GM21786 (cell line): ENCODE measurements around the gene GPX3.

Experiments
- ATAC-seq: cut with Tn5 transposase; IDR thresholded peaks from one replicate; pipeline ENCODE4 v1.9.1; 2021; ENCODE audit not compliant: unreplicated experiment

Gene GPX3

DNA sequence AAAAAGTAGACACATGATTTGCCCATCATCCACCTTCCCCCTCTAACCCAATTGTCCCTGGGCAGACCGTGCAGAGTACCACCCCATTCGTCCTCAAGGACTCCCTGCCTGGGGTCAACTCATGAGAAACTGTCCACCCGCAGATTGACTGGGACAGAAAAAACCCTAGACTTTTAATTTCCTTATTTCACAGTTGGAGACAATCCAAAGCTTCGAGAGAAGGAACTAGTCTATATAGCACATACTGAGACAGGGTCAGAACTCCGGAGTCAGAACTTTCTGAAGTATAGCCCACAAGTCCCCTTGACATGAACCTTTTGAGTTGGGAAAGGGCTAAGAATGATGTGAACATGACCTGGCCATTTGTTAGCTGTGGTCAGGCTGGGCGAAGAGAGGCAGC is 7.5 kb upstream of the GPX3 start:
- no peak for ATAC-seq

DNA sequence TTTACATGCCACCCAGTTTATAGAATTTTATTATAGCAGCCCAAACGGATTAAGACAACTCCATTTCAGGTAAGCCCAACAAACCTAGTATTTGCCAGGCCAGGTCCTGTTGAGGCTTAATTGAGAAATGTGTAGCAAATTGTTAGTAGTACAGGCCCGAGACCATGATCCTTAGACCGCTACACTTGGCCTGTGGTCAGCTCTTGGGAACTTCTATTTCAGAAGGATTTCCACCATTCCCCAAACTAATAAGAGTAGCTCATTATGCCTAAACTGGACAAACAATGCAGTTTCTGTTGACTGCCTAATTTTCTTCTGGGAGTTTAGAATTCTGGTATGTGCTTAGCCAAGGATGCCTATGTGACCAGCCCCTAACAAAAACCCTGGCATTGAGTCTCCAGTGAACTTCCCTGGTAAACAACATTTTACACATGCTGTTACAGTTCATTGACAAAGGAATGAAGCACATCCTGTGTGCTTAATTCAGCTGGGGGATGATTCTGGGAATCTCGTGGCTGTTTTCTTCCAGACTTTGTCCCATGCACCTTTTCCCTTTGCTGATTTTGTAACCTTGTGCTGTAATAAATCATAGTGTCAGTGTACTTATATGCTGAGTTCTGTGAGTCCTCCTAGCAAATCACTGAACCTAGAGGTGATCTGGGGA is 5.6 kb upstream of the GPX3 start:
- no peak for ATAC-seq

DNA sequence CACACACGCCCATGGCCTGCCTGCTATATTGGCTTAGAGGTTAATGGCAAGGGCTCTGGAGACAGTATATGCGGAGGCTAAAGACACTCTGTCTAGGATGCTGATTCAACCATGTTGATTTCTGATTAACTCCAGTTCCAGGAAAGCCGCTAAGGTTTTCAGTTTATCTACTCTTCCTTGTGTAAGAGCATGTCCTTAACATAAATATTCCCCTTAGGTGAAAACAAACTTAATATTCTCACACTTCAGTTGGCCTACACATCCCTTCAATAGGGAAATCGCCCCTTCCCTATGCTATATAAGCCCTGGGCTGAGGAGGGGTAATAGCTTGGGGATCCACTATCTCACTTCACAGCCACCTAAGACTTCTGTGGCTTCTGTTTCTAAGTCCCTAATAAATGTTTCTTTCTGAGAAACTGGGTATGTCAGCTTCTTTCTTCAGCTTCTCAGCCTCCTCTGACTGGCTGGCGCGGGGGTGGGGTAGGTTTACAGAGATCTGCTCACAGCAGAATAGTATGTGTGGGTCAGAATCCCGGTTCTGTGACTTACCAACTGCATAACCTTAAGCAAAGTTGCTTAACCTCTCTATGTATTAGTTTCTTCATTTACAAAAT is 4.3 kb upstream of the GPX3 start:
- no peak for ATAC-seq

DNA sequence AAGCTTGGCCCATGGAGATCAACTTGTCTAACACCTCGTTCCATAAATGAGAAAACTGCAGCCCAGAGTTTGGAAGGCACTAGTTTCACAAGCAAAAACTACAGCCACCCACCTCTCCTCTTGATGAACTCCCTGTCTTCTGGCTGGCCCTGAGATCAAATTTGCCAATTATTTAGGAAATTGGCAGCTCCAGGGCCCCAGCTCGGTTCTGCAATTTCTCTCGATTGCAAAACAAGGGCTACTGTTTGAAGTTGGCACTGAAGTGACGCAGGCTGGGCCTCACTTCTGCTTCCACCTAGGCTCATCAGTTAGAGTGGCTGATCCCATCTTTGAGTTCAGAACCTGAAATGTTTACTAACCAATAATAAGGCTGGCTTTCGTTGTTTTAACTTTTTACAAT is 3.7 kb upstream of the GPX3 start:
- ATAC-seq: no peak

DNA sequence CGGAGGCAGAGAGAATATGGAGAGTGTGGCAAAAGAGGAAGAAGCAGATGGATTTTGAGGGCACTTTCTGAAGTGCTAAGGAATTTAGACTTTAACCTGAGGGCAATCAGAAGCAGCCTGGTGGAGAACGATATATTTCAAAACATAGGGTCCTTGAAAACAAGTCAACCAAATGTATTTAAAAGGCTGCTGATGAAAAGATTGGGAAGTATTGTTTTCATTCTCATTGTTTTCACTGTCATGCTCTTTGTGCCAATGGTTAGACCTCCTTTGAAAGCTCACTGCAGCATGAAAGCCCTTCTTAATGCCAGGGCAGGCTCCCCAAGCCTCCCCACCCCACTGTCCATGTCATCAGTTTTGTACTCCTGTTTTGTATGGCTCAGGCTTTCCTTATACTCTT is 2.5 kb upstream of the GPX3 start:
- no peak for ATAC-seq

DNA sequence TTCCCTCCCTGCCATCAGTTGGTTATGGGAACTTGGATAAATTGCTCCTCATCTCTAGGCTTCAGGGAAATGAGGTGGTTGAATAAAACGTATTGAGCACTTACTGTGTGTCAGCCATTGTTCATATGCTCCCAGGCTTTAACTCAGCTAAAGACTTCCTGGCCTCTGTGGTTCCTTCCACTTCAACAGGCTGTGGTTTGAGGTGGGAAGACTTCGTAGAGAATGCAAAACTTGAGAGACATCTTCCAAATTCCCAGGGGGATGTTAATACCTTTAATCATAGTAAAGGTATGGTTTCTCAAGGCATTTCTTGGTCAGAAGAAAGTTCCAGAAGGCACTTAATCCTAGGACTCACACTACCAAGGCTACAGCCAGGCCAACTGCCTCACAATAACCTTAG is 1.5 kb upstream of the GPX3 start:
- ATAC-seq: no peak

DNA sequence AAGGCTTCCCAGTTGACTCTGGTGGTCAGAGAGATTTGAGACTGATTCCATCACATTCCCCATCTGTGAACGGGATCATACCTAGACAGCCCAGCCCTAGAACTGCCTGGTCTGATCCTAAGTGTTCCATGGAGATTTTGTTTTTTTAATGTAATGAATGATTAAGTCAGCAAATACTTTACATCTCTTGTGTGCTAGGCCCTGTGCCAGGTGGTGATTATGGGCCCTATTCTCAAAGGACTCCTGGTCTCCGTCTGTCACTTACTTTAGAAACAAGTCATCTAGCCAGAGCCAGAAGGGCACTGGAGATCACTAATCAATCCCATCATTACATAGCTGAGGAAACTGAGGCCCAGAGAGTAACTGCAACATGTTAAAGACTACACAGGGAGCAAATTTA is 1.1 kb upstream of the GPX3 start:
- no peak for ATAC-seq

DNA sequence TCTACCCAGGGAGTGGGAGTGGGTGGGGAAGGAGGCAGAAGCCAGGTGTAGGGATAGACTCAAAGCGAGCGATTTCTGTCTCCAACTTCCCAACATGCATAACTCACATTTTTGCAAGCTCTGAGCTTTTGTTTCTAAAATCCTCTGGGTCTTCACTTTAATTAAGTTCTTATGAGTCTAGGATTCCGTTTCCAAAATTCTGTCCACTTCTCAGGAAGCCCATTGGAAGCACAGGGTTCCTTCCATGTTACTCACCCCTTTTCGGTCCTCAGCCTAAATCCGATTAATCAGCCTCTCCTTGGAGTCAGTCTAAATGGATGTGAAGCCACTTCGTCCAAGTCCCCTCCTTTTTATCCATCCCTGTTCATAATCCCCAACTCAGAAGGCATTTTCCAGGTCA is 1.4 kb downstream of the GPX3 start:
- no peak for ATAC-seq

DNA sequence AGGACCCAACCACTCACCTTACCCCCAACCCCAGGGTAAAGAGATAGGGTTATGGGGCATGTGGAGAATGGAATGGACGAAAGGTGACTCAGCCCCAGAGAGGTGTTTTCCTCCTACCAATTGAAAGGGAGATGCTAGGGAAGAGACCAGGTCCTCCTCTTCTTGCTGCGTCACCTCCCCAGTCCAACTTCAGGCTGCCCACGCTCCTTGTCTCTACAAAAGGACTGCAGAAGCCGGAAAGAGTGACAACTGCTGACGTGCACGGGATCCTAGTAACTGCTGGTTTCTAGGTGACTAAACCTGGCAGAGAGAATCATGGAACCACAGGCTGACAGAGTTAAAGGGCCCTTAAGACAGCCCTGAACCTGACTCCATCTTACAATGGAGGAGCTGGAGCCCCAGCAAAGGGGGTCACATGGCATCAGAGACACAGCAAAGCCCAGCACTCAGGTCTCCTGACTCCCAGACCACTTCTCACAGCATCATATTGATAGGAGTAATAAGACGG is 2.2 kb downstream of the GPX3 start:
- no peak for ATAC-seq

DNA sequence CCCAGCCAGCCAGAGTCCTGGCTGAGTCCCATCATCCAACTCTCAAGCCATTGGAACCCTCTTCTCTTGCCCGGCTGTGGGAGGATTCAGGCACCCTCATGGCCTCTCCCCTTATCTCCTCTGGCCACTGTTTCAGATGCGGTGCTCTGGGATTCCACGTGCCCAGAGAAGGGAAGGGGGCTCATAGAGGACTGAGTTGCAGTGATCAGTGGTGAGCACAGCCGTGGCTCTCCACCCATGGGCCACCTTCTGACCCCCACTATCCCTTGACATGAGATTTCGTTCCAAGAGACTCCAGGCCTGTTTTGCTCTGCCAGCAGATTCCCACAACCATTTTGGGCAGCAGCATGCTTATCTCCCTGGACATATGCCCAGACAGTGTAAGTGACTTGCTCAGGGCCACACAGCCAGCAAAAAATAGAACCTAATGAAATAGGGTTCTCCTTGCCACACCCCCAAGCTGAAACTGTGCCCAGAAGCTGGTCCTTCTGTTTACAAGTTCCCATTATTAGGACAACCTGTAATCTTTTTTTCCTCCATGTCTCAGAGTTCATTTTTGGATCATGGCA is 2.7 kb downstream of the GPX3 start:
- no peak for ATAC-seq

DNA sequence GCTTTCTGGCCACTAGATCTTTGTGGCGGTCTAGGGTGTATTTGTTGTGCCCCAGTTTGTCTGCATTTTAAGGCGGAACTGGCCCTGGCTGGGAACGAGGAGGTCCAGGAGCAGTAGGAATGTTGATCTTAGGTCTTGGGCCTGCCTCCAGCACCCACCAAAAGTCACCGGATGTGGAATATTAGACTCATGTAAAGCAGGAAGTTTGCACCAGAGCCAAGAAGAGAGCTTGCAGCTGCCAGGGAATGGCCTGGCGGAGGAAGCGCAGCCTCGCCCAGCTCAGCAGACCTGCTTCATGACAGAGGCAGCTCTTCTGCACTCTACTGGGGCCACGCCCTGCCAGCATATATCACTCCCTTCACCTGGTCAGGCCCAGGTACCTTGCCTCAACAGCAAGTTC is 3.3 kb downstream of the GPX3 start:
- ATAC-seq: no peak

DNA sequence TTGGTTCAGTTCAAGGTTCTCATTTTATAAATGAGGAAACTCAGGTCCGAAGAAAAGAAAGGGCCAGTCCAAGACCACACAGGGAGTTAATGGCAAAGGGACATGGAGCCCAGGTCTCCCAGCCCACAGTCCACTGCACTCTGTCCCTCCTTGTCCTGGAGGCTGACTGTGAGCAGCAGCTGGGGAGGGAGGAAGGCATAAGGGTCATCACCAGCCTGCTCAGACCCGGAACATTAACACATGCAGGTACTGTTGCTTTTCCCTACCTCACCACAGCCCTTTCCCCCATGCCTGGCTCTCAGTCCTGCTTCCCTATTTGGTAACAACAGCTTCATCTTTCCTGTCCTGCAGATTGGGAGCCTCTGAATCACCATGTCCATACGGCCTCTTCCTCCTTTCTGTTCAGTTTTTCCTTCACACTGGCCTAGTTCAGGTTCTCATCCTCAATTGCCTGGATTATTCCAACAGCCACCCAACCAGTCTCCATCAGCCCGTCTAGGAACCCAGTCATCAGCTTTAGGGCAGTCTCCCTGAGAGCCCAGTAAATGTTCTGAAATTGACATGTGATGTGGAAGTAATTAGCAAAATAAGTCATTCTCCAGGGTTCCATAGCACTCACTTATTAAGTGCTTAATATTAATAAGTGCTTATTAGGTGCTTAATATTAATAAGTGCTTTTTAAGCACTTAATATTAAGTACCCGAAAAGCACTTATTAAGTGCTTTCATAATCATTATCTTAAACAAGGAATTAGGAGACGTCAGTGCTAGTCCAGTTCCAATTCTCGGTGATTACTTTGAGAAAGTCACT is 4.3 kb downstream of the GPX3 start:
- ATAC-seq: no peak

DNA sequence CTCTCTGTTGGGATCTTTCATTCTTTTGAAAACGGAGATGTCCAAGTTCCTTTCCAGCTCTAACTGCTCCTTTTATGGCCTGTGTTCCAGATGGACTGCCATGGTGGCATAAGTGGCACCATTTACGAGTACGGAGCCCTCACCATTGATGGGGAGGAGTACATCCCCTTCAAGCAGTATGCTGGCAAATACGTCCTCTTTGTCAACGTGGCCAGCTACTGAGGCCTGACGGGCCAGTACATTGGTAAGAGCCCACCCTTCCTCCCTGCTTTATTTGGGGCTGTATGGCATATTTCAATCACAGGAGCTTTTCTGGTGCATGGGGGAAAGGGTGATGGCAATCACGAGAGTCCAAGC is 4.8 kb downstream of the GPX3 start:
- ATAC-seq: no peak

DNA sequence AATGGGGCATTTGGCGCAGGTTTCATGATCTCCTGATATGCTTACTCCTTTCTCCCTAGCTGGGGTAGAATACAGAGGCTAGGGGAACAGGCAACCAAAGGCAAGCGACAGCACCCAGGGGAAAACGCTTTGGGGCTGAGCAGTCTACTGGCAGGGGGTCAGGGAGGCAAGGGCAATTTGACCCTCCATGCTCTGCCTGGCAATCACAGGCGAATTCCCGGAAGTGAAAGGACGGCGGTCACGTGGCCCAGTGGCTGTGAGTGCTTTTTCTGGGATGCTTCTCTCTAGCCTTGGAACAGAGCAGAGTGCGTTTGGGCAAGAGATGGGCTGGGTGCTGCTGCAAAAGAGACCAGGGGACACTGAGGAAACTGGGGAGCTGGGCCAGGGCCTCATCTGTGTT is 5.7 kb downstream of the GPX3 start:
- ATAC-seq: no peak

DNA sequence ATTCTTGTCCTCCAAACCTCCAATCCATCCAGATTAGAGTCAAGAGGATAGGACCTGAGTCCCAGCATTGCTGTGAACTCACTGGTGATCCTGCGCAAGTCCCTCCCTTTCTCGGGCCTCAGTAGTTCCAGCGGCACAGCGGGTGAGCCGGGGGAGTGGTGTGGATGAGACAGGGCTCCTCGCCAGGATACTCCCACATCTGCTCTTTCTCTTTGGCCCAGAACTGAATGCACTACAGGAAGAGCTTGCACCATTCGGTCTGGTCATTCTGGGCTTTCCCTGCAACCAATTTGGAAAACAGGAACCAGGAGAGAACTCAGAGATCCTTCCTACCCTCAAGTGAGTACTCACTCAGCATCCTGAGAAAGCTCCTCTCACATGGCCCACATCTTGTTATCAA is 6.3 kb downstream of the GPX3 start:
- ATAC-seq: no peak

DNA sequence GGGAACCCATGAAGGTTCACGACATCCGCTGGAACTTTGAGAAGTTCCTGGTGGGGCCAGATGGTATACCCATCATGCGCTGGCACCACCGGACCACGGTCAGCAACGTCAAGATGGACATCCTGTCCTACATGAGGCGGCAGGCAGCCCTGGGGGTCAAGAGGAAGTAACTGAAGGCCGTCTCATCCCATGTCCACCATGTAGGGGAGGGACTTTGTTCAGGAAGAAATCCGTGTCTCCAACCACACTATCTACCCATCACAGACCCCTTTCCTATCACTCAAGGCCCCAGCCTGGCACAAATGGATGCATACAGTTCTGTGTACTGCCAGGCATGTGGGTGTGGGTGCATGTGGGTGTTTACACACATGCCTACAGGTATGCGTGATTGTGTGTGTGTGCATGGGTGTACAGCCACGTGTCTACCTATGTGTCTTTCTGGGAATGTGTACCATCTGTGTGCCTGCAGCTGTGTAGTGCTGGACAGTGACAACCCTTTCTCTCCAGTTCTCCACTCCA is 7.6 kb downstream of the GPX3 start:
- ATAC-seq: no peak

DNA sequence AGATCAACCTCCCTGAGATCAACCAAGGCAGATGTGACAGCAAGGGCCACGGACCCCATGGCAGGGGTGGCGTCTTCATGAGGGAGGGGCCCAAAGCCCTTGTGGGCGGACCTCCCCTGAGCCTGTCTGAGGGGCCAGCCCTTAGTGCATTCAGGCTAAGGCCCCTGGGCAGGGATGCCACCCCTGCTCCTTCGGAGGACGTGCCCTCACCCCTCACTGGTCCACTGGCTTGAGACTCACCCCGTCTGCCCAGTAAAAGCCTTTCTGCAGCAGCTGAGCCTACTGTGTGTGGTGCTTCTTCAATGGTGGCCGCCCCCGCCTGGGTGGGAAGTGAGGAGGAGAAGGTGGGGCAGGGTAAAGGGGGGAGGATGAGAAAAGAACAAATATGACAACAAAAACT is 8.3 kb downstream of the GPX3 start:
- ATAC-seq: no peak

DNA sequence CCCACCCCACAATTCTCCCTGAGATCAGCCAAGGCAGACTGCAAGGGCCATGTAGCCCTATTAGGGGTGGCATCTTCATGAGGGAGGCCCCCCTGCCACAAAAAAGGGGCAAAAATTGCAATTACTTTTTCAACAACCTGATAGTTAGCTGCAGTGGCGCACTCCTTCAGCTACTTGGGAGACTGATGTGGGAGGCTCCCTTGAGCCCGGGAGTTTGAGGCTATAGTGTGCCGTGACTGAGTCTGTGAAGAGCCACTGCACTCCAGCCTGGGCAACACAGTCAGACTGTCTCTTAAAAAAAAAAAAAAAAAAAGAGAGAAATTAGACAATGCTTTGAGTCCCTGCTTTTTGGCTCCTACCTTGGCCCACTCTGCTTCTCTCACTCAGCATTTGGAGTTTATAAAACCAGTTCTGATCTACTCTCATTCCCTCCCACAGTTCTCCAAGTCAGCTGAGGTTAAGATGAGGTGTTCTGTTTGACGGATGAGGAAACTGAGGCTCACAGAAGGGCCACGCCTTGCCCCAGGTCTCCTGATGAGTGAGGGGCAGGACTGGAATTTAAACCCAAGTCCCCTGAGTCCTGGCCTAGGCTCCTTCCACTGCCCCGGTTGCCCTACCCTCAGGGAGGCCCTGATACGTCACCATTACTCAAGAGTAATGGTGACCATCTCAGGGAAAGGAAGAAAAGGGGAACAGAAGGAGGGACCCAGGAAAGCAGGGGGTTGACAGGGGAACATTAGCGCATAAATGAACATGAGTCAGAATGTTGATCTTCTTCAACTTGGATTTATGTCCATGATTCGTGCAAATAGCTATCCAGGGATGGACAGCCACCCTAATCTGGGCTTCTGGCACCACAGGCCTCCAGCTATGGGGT is 9.0 kb downstream of the GPX3 start:
- ATAC-seq: no peak

DNA sequence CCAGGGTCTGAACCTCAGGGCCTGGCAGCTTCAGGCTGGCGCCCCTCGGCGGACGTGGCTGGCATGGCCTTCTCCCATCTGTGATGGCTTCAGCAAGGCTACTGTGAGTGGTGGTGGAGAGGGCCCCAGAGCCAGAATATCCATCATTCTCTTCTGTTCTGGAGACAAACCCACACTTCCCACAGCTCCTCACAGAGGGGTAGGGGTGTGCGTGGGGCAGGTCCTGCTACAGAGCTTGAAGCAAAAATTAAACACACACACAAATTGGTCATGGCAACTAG is 9.6 kb downstream of the GPX3 start:
- ATAC-seq: no peak

DNA sequence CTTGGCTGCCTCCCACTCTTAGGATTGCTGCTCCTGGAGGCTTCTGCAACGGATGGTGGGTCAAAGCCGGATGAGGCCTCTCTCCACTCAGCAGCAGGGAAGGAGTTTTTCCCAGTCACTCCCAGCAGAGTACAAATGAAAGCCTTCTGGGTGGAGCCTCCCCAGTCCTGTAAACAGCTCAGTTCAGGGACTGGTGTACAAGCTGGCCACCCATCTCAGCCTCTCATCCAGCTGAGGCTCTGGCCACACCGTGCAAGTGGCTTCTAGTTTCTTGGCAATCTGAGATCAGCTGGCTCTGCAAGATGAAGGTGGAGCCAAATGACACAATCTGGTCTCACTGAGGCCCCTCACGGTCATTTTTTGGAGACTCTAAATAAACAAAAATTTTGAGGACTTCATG is 10.0 kb downstream of the GPX3 start:
- no peak for ATAC-seq

DNA sequence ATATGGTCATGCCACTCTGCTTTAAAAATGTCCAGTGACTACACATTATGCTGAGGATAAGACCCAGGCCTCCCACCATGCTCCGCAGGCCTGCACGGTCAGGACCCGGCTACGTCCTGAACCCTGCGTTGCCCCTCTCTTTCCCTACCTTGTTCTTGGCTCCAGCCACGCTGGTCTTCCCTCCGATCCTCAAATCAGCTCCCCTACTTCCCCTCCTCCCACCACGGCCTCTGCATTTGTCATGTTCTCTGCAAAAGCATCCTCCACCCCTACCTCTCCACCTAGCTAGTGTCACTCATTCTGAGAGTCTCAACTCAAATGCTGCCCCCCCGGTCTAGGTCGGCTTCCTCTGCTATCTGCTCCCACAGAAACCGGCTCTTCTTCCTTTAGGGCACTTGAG is 11.2 kb downstream of the GPX3 start:
- ATAC-seq: no peak
